H9 (cell line): ENCODE measurements around the gene HOOK2. TPM values are rescaled to one million over a fixed set of nuclear protein-coding genes. Genes with fewer than 3 reads are reported as not detected.

Source experiments
- DNase-seq: peaks from one replicate; pipeline ENCODE4 v3.0.0-alpha.2; 2017
- H2AFZ ChIP-seq: one replicate; pipeline ENCODE4 v1.6.1; 2013; ENCODE audit warnings: mild to moderate bottlenecking, low read length, control low read depth, moderate library complexity
- H2AK5ac ChIP-seq: 2 replicates; pipeline ENCODE4 v1.6.1; 2013; ENCODE audit warnings: low read length, control low read depth, mixed read lengths; ENCODE audit not compliant: insufficient read length
- H2BK120ac ChIP-seq: one replicate; pipeline ENCODE4 v1.6.1; 2013; ENCODE audit warnings: low read depth, mild to moderate bottlenecking, low read length, control low read depth, inconsistent platforms; ENCODE audit not compliant: poor library complexity, severe bottlenecking
- H2BK12ac ChIP-seq: 2 replicates; pipeline ENCODE4 v1.6.1; 2013; ENCODE audit warnings: low read length, control low read depth, mixed read lengths, low read depth; ENCODE audit not compliant: insufficient read length
- H2BK15ac ChIP-seq: 2 replicates; pipeline ENCODE4 v1.6.1; 2013; ENCODE audit warnings: low read depth, low read length, control low read depth
- H2BK20ac ChIP-seq: one replicate; pipeline ENCODE4 v1.6.1; 2013; ENCODE audit warnings: low read depth, mild to moderate bottlenecking, low read length, control low read depth, inconsistent platforms; ENCODE audit not compliant: poor library complexity, severe bottlenecking
- H2BK5ac ChIP-seq: 2 replicates; pipeline ENCODE4 v1.6.1; 2013; ENCODE audit warnings: low read length, control low read depth, mixed read lengths; ENCODE audit not compliant: insufficient read length
- H3K14ac ChIP-seq: 2 replicates; pipeline ENCODE4 v1.6.1; 2013; ENCODE audit warnings: low read length, control low read depth; ENCODE audit not compliant: insufficient read depth
- H3K18ac ChIP-seq: 2 replicates; pipeline ENCODE4 v1.6.1; 2013; ENCODE audit warnings: low read depth, mild to moderate bottlenecking, mixed read lengths, low read length, control low read depth; ENCODE audit not compliant: insufficient read length
- H3K23ac ChIP-seq: 2 replicates; pipeline ENCODE4 v1.6.1; 2013; ENCODE audit warnings: low read length, control low read depth, mixed read lengths, low read depth; ENCODE audit not compliant: insufficient read length
- H3K23me2 ChIP-seq: 2 replicates; pipeline ENCODE4 v1.6.1; 2013; ENCODE audit warnings: low read depth, mild to moderate bottlenecking, mixed read lengths, low read length, control low read depth; ENCODE audit not compliant: insufficient read length, poor library complexity, severe bottlenecking
- H3K27ac ChIP-seq: 2 replicates; pipeline ENCODE4 v1.5.1; 2013; ENCODE audit warnings: low read length, control low read depth, mixed read lengths, low read depth; ENCODE audit not compliant: insufficient read length
- H3K27me3 ChIP-seq: 2 replicates; pipeline ENCODE4 v1.6.1; 2013; ENCODE audit warnings: low read length, control low read depth, inconsistent platforms; ENCODE audit not compliant: insufficient read depth
- H3K4ac ChIP-seq: 2 replicates; pipeline ENCODE4 v1.6.1; 2013; ENCODE audit warnings: low read depth, mild to moderate bottlenecking, control low read depth, inconsistent platforms, low read length, moderate library complexity
- H3K4me1 ChIP-seq: 2 replicates; pipeline ENCODE4 v1.6.1; 2013; ENCODE audit warnings: low read length, control low read depth, inconsistent platforms; ENCODE audit not compliant: insufficient read depth
- H3K4me2 ChIP-seq: 2 replicates; pipeline ENCODE4 v1.6.1; 2013; ENCODE audit warnings: low read length, control low read depth, mixed read lengths; ENCODE audit not compliant: insufficient read length, insufficient read depth
- H3K56ac ChIP-seq: 2 replicates; pipeline ENCODE4 v1.6.1; 2013; ENCODE audit warnings: low read depth, mild to moderate bottlenecking, mixed read lengths, low read length, control low read depth; ENCODE audit not compliant: insufficient read length
- H3K79me1 ChIP-seq: 2 replicates; pipeline ENCODE4 v1.6.1; 2013; ENCODE audit warnings: low read depth, mild to moderate bottlenecking, moderate library complexity, low read length, control low read depth, inconsistent platforms; ENCODE audit not compliant: insufficient read depth, poor library complexity, severe bottlenecking
- H3K79me2 ChIP-seq: 2 replicates; pipeline ENCODE4 v1.6.1; 2013; ENCODE audit warnings: low read length, control low read depth, inconsistent platforms; ENCODE audit not compliant: insufficient read depth
- H3K9ac ChIP-seq: 2 replicates; pipeline ENCODE4 v1.6.1; 2013; ENCODE audit warnings: low read length, control low read depth, mixed read lengths; ENCODE audit not compliant: insufficient read length; ENCODE audit errors: extremely low read depth
- H3K9me3 ChIP-seq: one replicate; pipeline ENCODE4 v1.6.1; 2013; ENCODE audit warnings: low read depth, low read length, inconsistent platforms; ENCODE audit not compliant: control insufficient read depth
- H3T11ph ChIP-seq: one replicate; pipeline ENCODE4 v1.6.1; 2013; ENCODE audit warnings: mild to moderate bottlenecking, low read length, control low read depth, inconsistent platforms
- H4K20me1 ChIP-seq: one replicate; pipeline ENCODE4 v1.6.1; 2013; ENCODE audit not compliant: control insufficient read depth, insufficient read length, insufficient read depth
- H4K5ac ChIP-seq: 2 replicates; pipeline ENCODE4 v1.6.1; 2013; ENCODE audit warnings: low read depth, mild to moderate bottlenecking, mixed read lengths, low read length, control low read depth; ENCODE audit not compliant: insufficient read length
- H4K8ac ChIP-seq: replicated peaks from 2 replicates; pipeline ENCODE4 v1.6.1; 2013; ENCODE audit warnings: low read length, control low read depth, mixed read lengths, low read depth; ENCODE audit not compliant: insufficient read length
- H4K91ac ChIP-seq: 2 replicates; pipeline ENCODE4 v1.6.1; 2013; ENCODE audit warnings: low read depth, mild to moderate bottlenecking, moderate library complexity, mixed read lengths, low read length, control low read depth; ENCODE audit not compliant: insufficient read length
- H3K27ac Mint-ChIP-seq, 3 experiments: 2 replicates in 2 of 3; 3 replicates in 1 of 3; pipeline ENCODE4 v1.8.0; 2020 to 2021; ENCODE audit warnings: mixed read lengths in 3 of 3, mild to moderate bottlenecking in 1 of 3, moderate library complexity in 1 of 3
- H3K27me3 Mint-ChIP-seq: 2 replicates; pipeline ENCODE4 v1.8.0; 2021; ENCODE audit warnings: low read depth, mild to moderate bottlenecking, moderate library complexity, mixed read lengths
- H3K36me3 Mint-ChIP-seq, 3 experiments: 2 replicates in 2 of 3; 3 replicates in 1 of 3; pipeline ENCODE4 v1.8.0; 2020 to 2021; ENCODE audit warnings: low read depth in 3 of 3, mixed read lengths in 3 of 3; ENCODE audit not compliant: insufficient read depth in 1 of 3
- H3K4me1 Mint-ChIP-seq, 2 experiments: 2 replicates each; pipeline ENCODE4 v1.8.0; 2020; ENCODE audit warnings: mixed read lengths in 2 of 2
- H3K4me3 Mint-ChIP-seq, 2 experiments: 2 replicates in 1 of 2; 3 replicates in 1 of 2; pipeline ENCODE4 v1.8.0; 2020 to 2021; ENCODE audit warnings: mild to moderate bottlenecking in 2 of 2, mixed read lengths in 2 of 2, moderate library complexity in 1 of 2
- H3K9me3 Mint-ChIP-seq, 2 experiments: 2 replicates in 1 of 2; 3 replicates in 1 of 2; pipeline ENCODE4 v1.8.0; 2020; ENCODE audit warnings: mild to moderate bottlenecking in 2 of 2, mixed read lengths in 2 of 2, moderate library complexity in 1 of 2
- WGBS: extraction: QIAGEN DNeasy Blood & Tissue Kit; methylation state at CpG from one replicate; pipeline ENCODE4 v1.1.7; 2013; ENCODE audit warnings: missing lambda C conversion rate, low lambda C conversion rate, mixed read lengths; ENCODE audit not compliant: insufficient read length; ENCODE audit errors: extremely low coverage; 5-methylcytosine and 5-hydroxymethylcytosine counted together
- total RNA-seq: library from RNA; stranded (reverse); gene quantifications from 2 replicates; pipeline ENCODE4 v1.2.1, GENCODE V29; 2021
- TF ChIP-seq, protein P1 (sequence below): fragments of 200-600 bp; sonication (generic); conservative IDR thresholded peaks from 3 replicates; pipeline ENCODE4 v1.8.0; 2021; ENCODE audit warnings: antibody characterized with exemption, mild to moderate bottlenecking

The HOOK2 gene
- total RNA-seq, 1 experiment from 2014 or later, result 64.7 TPM

DNA sequence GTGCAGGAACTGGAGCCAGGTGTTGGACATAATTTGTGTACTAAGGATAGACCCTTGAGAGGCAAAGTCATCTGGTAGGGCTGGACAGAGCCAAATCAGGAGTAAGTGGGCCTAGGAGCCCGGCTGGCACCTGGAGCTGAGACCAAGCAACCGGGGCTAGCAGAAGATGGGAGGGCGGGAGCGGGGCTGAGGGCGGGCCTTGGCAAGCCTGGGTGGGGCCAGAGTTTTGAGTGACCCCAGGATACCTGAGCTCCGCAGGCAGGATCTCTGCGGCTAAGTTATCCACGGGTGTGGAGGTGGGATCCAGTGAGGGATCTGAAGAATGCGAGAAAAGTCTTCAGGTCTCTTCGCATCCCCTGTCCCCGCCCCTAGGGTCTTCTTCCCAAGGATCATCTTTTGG is 8.2 kb downstream of the HOOK2 start:
- H3K4me2 ChIP-seq, result no peak overlapping the region
- H3K9me3 Mint-ChIP-seq, result no peaks in the 10 kb centered on the region

More for the DNA sequence above, 8.2 kb downstream of the HOOK2 start:
- no peak overlapping the region for H3K14ac ChIP-seq
- peaks cover 12 to 21% of the 10 kb centered on the region in 2 experiments for H3K4me1 Mint-ChIP-seq
- no peak overlapping the region for H3K4ac ChIP-seq
- no peaks in the 10 kb centered on the region for H3K27me3 Mint-ChIP-seq
- WGBS, result no CpG with 5 or more reads among the region's 11 CpGs
- H4K20me1 ChIP-seq, result no peaks in the 10 kb centered on the region
- H3K36me3 Mint-ChIP-seq, result peaks cover 34 to 60% (median 54%) of the 10 kb centered on the region in 3 experiments
- H4K8ac ChIP-seq, result no peak overlapping the region
- H3K79me1 ChIP-seq, result no peaks in the 10 kb centered on the region
- no peaks in the 10 kb centered on the region for H3K9me3 ChIP-seq
- no peaks in the 10 kb centered on the region for H3K27me3 ChIP-seq
- no peak for DNase-seq
- H3K18ac ChIP-seq, result no peak overlapping the region
- no peak overlapping the region for H3T11ph ChIP-seq
- no peak overlapping the region for H3K56ac ChIP-seq
- no peak overlapping the region for H4K5ac ChIP-seq
- H3K9ac ChIP-seq, result no peak overlapping the region
- no peaks in the 10 kb centered on the region for H3K23me2 ChIP-seq
- H3K79me2 ChIP-seq, result no peaks in the 10 kb centered on the region
- no peaks in the 10 kb centered on the region; the same call in 1 of the 2 replicates for H3K4me1 ChIP-seq
- no peak overlapping the region for H2AK5ac ChIP-seq
- H3K4me3 Mint-ChIP-seq, result no peak overlapping the region; a peak in 1 of 5 replicates
- TF ChIP-seq, protein P1, sequence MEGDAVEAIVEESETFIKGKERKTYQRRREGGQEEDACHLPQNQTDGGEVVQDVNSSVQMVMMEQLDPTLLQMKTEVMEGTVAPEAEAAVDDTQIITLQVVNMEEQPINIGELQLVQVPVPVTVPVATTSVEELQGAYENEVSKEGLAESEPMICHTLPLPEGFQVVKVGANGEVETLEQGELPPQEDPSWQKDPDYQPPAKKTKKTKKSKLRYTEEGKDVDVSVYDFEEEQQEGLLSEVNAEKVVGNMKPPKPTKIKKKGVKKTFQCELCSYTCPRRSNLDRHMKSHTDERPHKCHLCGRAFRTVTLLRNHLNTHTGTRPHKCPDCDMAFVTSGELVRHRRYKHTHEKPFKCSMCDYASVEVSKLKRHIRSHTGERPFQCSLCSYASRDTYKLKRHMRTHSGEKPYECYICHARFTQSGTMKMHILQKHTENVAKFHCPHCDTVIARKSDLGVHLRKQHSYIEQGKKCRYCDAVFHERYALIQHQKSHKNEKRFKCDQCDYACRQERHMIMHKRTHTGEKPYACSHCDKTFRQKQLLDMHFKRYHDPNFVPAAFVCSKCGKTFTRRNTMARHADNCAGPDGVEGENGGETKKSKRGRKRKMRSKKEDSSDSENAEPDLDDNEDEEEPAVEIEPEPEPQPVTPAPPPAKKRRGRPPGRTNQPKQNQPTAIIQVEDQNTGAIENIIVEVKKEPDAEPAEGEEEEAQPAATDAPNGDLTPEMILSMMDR, result no peak
- H3K27ac ChIP-seq, result no peak overlapping the region
- H2BK5ac ChIP-seq, result no peak overlapping the region
- no peak overlapping the region for H3K23ac ChIP-seq
- H2BK15ac ChIP-seq, result no peak overlapping the region
- no peak overlapping the region; a peak in 1 of 7 replicates for H3K27ac Mint-ChIP-seq
- no peak overlapping the region for H2BK12ac ChIP-seq
- H2AFZ ChIP-seq, result no peak overlapping the region
- no peak overlapping the region for H2BK120ac ChIP-seq
- no peak overlapping the region for H2BK20ac ChIP-seq
- H4K91ac ChIP-seq, result no peak overlapping the region
